Epithelial cell of esophagus (primary cell): Measurements from ENCODE around the gene TENM4.

Experiments used
- DNase-seq: peaks from one replicate; pipeline ENCODE4 v3.0.0; 2010; ENCODE audit warnings: low read depth
- H3K4me3 ChIP-seq: 2 replicates; pipeline ENCODE4 v1.5.1; 2011; ENCODE audit warnings: mild to moderate bottlenecking, low read length, control low read depth
- CTCF ChIP-seq: IDR thresholded peaks from 2 replicates; pipeline ENCODE4 v1.5.1; 2011; ENCODE audit warnings: low read depth, mild to moderate bottlenecking, low read length, control low read depth, inconsistent platforms; ENCODE audit not compliant: insufficient read depth; ENCODE audit errors: missing control alignments

TENM4 gene

GRCh38 chr11:79147731-79148130 is 293.1 kb downstream of the TENM4 start:
- H3K4me3 ChIP-seq: no peak overlapping the region
- no peak for TF ChIP-seq CTCF
- no peak for DNase-seq

- no peak for DNase-seq
- TF ChIP-seq CTCF: no peak
- no peak overlapping the region for H3K4me3 ChIP-seq
Observed at GRCh38 chr11:79147011-79147410, 293.8 kb downstream of the TENM4 start.

GRCh38 chr11:79139900-79140299 is 300.9 kb downstream of the TENM4 start:
- no peak for DNase-seq
- TF ChIP-seq CTCF: no peak
- H3K4me3 ChIP-seq: no peak overlapping the region

GRCh38 chr11:79129702-79130101 is 311.1 kb downstream of the TENM4 start:
- no peak for TF ChIP-seq CTCF

GRCh38 chr11:79128291-79128690 is 312.5 kb downstream of the TENM4 start:
- no peak overlapping the region for H3K4me3 ChIP-seq
- DNase-seq: no peak

More at GRCh38 chr11:79129702-79130101, 311.1 kb downstream of the TENM4 start:
- H3K4me3 ChIP-seq: no peak overlapping the region
- no peak for DNase-seq

GRCh38 chr11:79122759-79123158 is 318.1 kb downstream of the TENM4 start:
- no peak overlapping the region for H3K4me3 ChIP-seq
- DNase-seq: no peak
- no peak for TF ChIP-seq CTCF

More at GRCh38 chr11:79128291-79128690, 312.5 kb downstream of the TENM4 start:
- TF ChIP-seq CTCF: no peak

GRCh38 chr11:79121351-79121750 is 319.5 kb downstream of the TENM4 start:
- TF ChIP-seq CTCF: no peak

More at GRCh38 chr11:79121351-79121750, 319.5 kb downstream of the TENM4 start:
- H3K4me3 ChIP-seq: no peak overlapping the region
- no peak for DNase-seq
